Vein endothelial cell (primary cell): Measurements from ENCODE around the gene PHF20. TPM values are rescaled to one million over a fixed set of nuclear protein-coding genes. Genes with fewer than 3 reads are reported as not detected.

ENCODE experiments used
- small RNA-seq: library from RNA; depleted of rRNA; stranded (forward); fragments of <200 nt; gene quantifications from one replicate; pipeline ENCODE3, GENCODE V24; 2012
- total RNA-seq: library from RNA; depleted of rRNA; stranded (reverse); fragments of >200 nt; gene quantifications from 2 replicates; pipeline ENCODE4 v1.2.3, GENCODE V29; 2012

The PHF20 gene
- 29.4 and 34.6 TPM in 2 replicates for total RNA-seq

DNA sequence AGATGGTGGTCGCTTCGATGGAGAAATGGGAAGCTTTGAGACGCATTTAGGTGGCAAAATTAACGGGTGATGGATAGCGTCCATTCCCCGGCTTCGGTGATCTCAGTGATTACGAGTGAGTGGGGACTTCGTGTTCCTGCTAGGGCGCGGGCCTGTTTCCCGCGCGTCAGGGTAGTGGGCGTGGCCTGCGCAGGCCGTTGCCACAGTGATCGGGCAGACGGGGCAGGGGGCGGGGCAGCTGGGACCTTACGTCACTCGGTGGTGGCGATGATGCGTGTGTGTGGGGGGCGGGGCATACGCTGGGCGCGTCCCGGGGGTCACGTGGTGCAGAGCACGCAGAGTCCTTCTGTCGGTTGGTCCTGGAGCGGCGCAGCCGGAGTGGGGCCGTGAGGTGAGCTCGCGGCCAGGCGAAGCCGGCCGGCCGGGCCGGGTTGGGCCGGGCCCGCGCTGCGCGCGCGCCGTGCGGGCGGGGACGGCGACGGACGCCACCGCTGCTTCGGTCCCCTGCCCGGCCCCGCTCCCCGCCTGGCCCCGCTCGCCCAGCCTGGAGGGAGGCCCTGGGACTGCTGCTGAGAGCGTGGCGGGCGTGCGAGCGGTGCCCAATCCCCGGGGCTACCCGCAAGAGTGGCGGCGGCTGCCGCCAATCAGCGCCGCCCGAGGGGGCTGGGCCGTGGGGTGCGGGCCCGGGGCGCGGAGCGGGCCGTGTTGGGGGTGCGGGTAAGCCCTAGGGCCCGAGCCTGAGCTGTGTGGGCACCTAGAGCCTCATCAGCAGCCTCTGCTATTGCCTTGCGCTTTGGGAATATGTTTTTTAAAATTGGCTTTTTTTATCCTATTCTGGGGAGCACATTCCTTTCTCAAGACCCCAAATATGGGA, at the start of gene PHF20:
Gene PHF20 (plus strand): TSS at position 327 of the 874 bp plus-strand sequence. CDS start 29,508 bp downstream, outside the sequence.

DNA sequence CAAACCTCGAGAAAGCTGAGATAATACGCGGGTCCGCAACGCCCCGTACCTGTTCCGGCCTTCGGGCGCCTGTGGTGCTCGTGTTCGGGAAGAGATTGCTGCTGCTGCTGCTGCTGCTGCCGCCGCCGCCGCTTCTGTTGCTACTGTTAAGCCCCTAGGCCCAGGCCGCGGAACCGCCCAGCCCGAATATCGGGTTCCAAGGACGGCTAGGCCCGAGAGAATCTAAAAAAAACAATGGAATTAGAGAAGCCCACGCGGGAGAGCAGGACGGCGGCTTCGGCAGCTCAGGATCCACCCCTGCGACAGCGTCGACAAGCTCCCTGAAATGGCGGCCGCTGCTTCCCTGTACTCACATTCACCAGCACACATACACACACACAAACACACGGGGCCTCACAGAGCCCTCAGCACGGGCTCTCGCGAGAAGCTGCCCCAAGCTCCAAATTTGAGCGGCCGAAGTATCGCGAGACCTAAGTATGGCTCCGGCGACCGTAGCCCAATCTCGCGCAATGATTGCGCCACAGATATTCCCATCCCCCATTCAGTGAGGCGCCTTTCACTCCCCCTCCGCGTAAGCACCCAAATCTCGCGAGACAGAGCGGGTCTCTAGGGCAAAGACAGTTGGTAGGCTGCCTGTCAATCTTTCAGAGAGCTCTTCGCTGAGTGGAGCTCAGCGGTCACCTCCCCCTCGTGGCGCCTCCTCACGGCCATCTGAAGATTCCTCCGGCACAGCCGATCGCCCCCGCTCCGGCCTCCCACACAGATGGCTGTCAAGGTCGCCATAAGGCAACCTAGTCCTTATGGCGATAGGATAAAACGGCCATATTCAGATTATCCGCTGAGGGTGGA, 29.7 kb upstream of the PHF20 start, which contains the start of gene RBM39:
Gene RBM39 (minus strand): TSS at position 369 of the 849 bp plus-strand sequence. CDS start 1,386 bp downstream, outside the sequence.

DNA sequence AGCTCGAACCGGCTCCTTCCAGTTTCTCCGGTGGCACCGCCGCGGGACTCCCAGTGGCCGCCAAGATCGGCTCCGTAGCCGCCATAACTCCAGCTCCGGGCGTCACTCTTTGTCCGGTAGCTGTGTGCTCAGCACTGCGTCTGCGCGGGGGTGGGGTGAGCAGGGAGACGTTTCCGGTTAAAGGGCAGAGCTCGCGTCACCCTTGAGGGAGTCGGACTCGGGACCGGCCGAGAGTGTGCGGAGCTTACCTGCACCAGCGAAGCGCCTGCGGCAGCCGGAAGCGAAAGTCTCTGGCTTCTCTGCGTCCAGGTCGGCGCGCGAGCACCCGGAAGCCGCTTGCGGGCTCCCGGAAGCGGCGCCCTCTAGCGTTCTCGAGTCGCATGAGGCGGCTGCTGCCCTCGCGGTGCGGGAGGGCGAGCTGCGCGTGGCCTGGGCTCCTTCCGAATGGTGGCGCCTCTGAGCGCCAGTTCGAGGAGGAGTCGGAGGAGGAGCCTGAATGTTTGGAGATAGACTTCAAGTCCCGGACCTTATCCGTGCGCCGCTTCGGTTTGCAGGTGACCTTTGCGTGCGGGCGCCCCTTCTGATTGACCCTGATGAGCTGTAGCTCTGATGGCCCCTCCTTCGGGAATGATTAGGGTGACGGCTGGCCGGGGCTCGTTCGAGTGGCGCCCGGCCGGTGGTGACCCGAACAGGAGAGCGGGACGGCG, 182.5 kb downstream of the PHF20 start, which contains the start of gene SCAND1:
Gene SCAND1 (minus strand): TSS at position 303 of the 707 bp plus-strand sequence. CDS start 218 bp downstream, at position 85.

DNA sequence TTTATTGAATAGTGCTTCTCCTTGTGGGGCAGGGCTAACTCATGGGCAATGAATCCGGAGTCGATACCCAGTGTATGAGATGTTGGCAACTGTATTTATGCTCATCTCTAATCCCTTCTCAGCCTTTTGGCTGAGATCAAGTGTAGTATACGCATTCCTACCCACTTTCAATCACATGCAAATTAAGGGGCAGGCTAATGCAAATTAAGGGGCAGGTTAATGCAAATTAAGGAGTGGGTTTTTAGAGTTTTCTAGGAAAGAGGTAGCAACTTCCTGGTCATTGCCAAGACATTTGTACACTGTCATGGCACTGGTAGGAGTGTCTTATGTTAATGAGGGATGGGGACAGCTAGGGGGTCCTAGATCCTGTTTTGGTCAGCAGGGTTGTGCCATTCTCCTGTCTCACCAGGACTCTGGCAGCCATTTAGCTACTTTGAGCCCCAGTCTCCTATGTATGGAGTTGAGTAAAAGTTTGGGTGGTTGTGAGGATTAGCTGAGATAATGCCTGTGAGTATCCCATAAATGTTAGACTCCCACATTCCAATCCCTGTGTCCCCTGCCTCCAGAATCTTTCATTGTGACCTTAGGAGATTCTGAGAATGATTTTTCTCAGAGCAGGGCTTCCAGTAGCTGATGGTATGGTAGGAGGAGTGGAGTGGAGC, 196.3 kb downstream of the PHF20 start, which contains the start of gene CNBD2:
Gene CNBD2 (plus strand): TSS at position 612 of the 662 bp plus-strand sequence. CDS start 173 bp downstream, outside the sequence.

Small RNA genes lying within 50 kb of the gene (small RNA-seq; reads per million reads assigned to genes)
- gene COX7BP2 (not detected), gene HIGD1AP16 (not detected), gene RF00019 (not detected), gene RF00026 (not detected), gene RNU4-40P (not detected), gene RNU6-937P (not detected)

Other genes with a start within 250 kb of the PHF20 start
- not detected in 2 replicates for gene C20orf173, start 242.4 kb upstream of the PHF20 start, total RNA-seq
- gene ERGIC3, start 229.9 kb upstream of the PHF20 start, total RNA-seq = 246 and 399 TPM in 2 replicates
- gene SPAG4, start 156.2 kb upstream of the PHF20 start, total RNA-seq = 6.9 and 17.0 TPM in 2 replicates
- gene CPNE1, start 107.1 kb upstream of the PHF20 start, total RNA-seq = 162 and 173 TPM in 2 replicates
- 96.4 and 99.5 TPM in 2 replicates for gene RBM12, start 107.1 kb upstream of the PHF20 start, total RNA-seq
- 20.0 and 20.9 TPM in 2 replicates for gene NFS1, start 72.7 kb upstream of the PHF20 start, total RNA-seq
- 150 and 171 TPM in 2 replicates for gene ROMO1, start 72.6 kb upstream of the PHF20 start, total RNA-seq
- gene RBM39, start 29.8 kb upstream of the PHF20 start, total RNA-seq = 229 and 246 TPM in 2 replicates
- gene SCAND1, start 182.5 kb downstream of the PHF20 start, total RNA-seq = 83.8 and 107 TPM in 2 replicates
- gene CNBD2, start 196.6 kb downstream of the PHF20 start, total RNA-seq = 2.7 and 3.6 TPM in 2 replicates